SJCRH30 (cell line): ENCODE results near the gene GABRR3. TPM values are rescaled to one million over a fixed set of nuclear protein-coding genes. Genes with fewer than 3 reads are reported as not detected.

Source experiments
- DNase-seq, 2 experiments: peaks; one replicate each; pipeline ENCODE4 v3.0.0-alpha.2; 2015 to 2020
- H3K27ac ChIP-seq: fragments of 250-450 bp; sonication (Bioruptor Pico); 2 replicates; pipeline ENCODE4 v1.5.1; 2020; ENCODE audit warnings: mild to moderate bottlenecking, moderate library complexity
- H3K27me3 ChIP-seq: fragments of 250-450 bp; sonication (Bioruptor Pico); 2 replicates; pipeline ENCODE4 v1.5.1; 2020; ENCODE audit warnings: mild to moderate bottlenecking, moderate library complexity
- H3K36me3 ChIP-seq: fragments of 250-450 bp; sonication (Bioruptor Pico); 2 replicates; pipeline ENCODE4 v1.5.1; 2020; ENCODE audit warnings: mild to moderate bottlenecking, moderate library complexity
- H3K4me1 ChIP-seq: fragments of 250-450 bp; sonication (Bioruptor Pico); 2 replicates; pipeline ENCODE4 v1.5.1; 2020; ENCODE audit warnings: mild to moderate bottlenecking, moderate library complexity
- H3K4me3 ChIP-seq: fragments of 250-450 bp; sonication (Bioruptor Pico); 2 replicates; pipeline ENCODE4 v1.5.1; 2020; ENCODE audit warnings: mild to moderate bottlenecking, moderate library complexity
- H3K9me3 ChIP-seq: fragments of 250-450 bp; sonication (Bioruptor Pico); replicated peaks from 2 replicates; pipeline ENCODE4 v1.5.1; 2020; ENCODE audit warnings: mild to moderate bottlenecking, moderate library complexity
- total RNA-seq: library from RNA; depleted of rRNA; stranded (reverse); fragments of >200 nt; shearing (Covaris generic); gene quantifications from 2 replicates; pipeline ENCODE4 v1.2.3, GENCODE V29; 2014

The GABRR3 gene
- total RNA-seq, 1 experiment from 2014 or later, result not detected

- H3K36me3 ChIP-seq, result no peaks in the 10 kb centered on the region
- DNase-seq, result no peak
- H3K27ac ChIP-seq, result no peak overlapping the region
- H3K4me1 ChIP-seq, result no peaks in the 10 kb centered on the region
- H3K27me3 ChIP-seq, result no peaks in the 10 kb centered on the region
- H3K9me3 ChIP-seq, result no peaks in the 10 kb centered on the region
- no peak overlapping the region for H3K4me3 ChIP-seq
Observed at GRCh38 chr3:98010194-98010882, 24.8 kb downstream of the GABRR3 start.

GRCh38 chr3:98008855-98009254 lies 26.3 kb downstream of the GABRR3 start:
- H3K27me3 ChIP-seq, result no peaks in the 10 kb centered on the region
- H3K4me1 ChIP-seq, result no peaks in the 10 kb centered on the region
- no peak overlapping the region for H3K27ac ChIP-seq
- DNase-seq, result no peak
- no peak overlapping the region for H3K4me3 ChIP-seq
- H3K36me3 ChIP-seq, result no peaks in the 10 kb centered on the region
- no peaks in the 10 kb centered on the region for H3K9me3 ChIP-seq

- no peak overlapping the region for H3K4me3 ChIP-seq
- no peak overlapping the region for H3K27ac ChIP-seq
- DNase-seq, result no peak
- no peaks in the 10 kb centered on the region for H3K36me3 ChIP-seq
- no peaks in the 10 kb centered on the region for H3K4me1 ChIP-seq
- no peaks in the 10 kb centered on the region for H3K27me3 ChIP-seq
- no peaks in the 10 kb centered on the region for H3K9me3 ChIP-seq
Observed at GRCh38 chr3:98005438-98005837, 29.7 kb downstream of the GABRR3 start.

GRCh38 chr3:98004721-98005120 lies 30.4 kb downstream of the GABRR3 start:
- no peak overlapping the region for H3K4me3 ChIP-seq
- no peaks in the 10 kb centered on the region for H3K9me3 ChIP-seq
- H3K27me3 ChIP-seq, result no peaks in the 10 kb centered on the region
- H3K27ac ChIP-seq, result no peak overlapping the region
- no peaks in the 10 kb centered on the region for H3K36me3 ChIP-seq
- no peak for DNase-seq
- no peaks in the 10 kb centered on the region for H3K4me1 ChIP-seq

- Histone ChIP-seq H3K4me1 (no peaks in the 10 kb centered on the region), H3K27ac (no peak overlapping the region), H3K36me3 (no peaks in the 10 kb centered on the region), H3K9me3 (no peaks in the 10 kb centered on the region), H3K27me3 (no peaks in the 10 kb centered on the region), H3K4me3 (no peak overlapping the region)
- DNase-seq, result no peak
Observed at GRCh38 chr3:98003306-98003969, 31.7 kb downstream of the GABRR3 start.

- H3K27me3 ChIP-seq, result no peaks in the 10 kb centered on the region
- H3K36me3 ChIP-seq, result no peaks in the 10 kb centered on the region
- no peak overlapping the region for H3K27ac ChIP-seq
- no peaks in the 10 kb centered on the region for H3K4me1 ChIP-seq
- H3K9me3 ChIP-seq, result no peaks in the 10 kb centered on the region
- H3K4me3 ChIP-seq, result no peak overlapping the region
- no peak for DNase-seq
Observed at GRCh38 chr3:98002717-98003116, 32.4 kb downstream of the GABRR3 start.

GRCh38 chr3:97999994-98000393 lies 35.1 kb downstream of the GABRR3 start:
- DNase-seq, result no peak
- Histone ChIP-seq H3K4me1 (peaks cover 5% of the 10 kb centered on the region), H3K36me3 (no peaks in the 10 kb centered on the region), H3K27me3 (no peaks in the 10 kb centered on the region), H3K9me3 (no peaks in the 10 kb centered on the region), H3K4me3 (no peak overlapping the region), H3K27ac (no peak overlapping the region)

GRCh38 chr3:97999103-97999502 lies 36.0 kb downstream of the GABRR3 start:
- H3K27me3 ChIP-seq, result no peaks in the 10 kb centered on the region
- no peak overlapping the region for H3K27ac ChIP-seq

GRCh38 chr3:97996988-97997387 lies 38.1 kb downstream of the GABRR3 start:
- H3K4me1 ChIP-seq, result peaks cover 5% of the 10 kb centered on the region
- H3K36me3 ChIP-seq, result no peaks in the 10 kb centered on the region
- H3K27me3 ChIP-seq, result no peaks in the 10 kb centered on the region
- no peak overlapping the region for H3K4me3 ChIP-seq
- DNase-seq, result peak; percentile 34 to 56
- no peaks in the 10 kb centered on the region for H3K9me3 ChIP-seq
- no peak overlapping the region for H3K27ac ChIP-seq

More at GRCh38 chr3:97999103-97999502, 36.0 kb downstream of the GABRR3 start:
- Histone ChIP-seq H3K4me3 (no peak overlapping the region), H3K4me1 (peaks cover 5% of the 10 kb centered on the region), H3K9me3 (no peaks in the 10 kb centered on the region), H3K36me3 (no peaks in the 10 kb centered on the region)
- DNase-seq, result no peak

- Histone ChIP-seq H3K9me3 (no peaks in the 10 kb centered on the region), H3K4me1 (peaks cover 5% of the 10 kb centered on the region), H3K27me3 (no peaks in the 10 kb centered on the region), H3K4me3 (no peak overlapping the region), H3K27ac (no peak overlapping the region), H3K36me3 (no peaks in the 10 kb centered on the region)
- no peak for DNase-seq
Observed at GRCh38 chr3:97994328-97994945, 40.7 kb downstream of the GABRR3 start.

- Histone ChIP-seq H3K27ac (no peak overlapping the region), H3K27me3 (no peaks in the 10 kb centered on the region), H3K4me1 (peaks cover 5% of the 10 kb centered on the region), H3K4me3 (no peak overlapping the region), H3K36me3 (no peaks in the 10 kb centered on the region), H3K9me3 (no peaks in the 10 kb centered on the region)
- DNase-seq, result no peak
Observed at GRCh38 chr3:97993526-97993925, 41.6 kb downstream of the GABRR3 start.

- Histone ChIP-seq H3K27ac (no peak overlapping the region), H3K4me3 (no peak overlapping the region)
Observed at GRCh38 chr3:97992547-97993173, 42.5 kb downstream of the GABRR3 start.

GRCh38 chr3:97991293-97991682 lies 43.8 kb downstream of the GABRR3 start:
- no peak for DNase-seq
- no peak overlapping the region for H3K27ac ChIP-seq
- H3K4me1 ChIP-seq, result no peaks in the 10 kb centered on the region
- H3K9me3 ChIP-seq, result no peaks in the 10 kb centered on the region
- H3K4me3 ChIP-seq, result no peak overlapping the region
- no peaks in the 10 kb centered on the region for H3K36me3 ChIP-seq
- H3K27me3 ChIP-seq, result no peaks in the 10 kb centered on the region

More at GRCh38 chr3:97992547-97993173, 42.5 kb downstream of the GABRR3 start:
- peaks cover 5% of the 10 kb centered on the region for H3K4me1 ChIP-seq
- no peaks in the 10 kb centered on the region for H3K27me3 ChIP-seq
- no peak for DNase-seq
- no peaks in the 10 kb centered on the region for H3K36me3 ChIP-seq
- no peaks in the 10 kb centered on the region for H3K9me3 ChIP-seq

- DNase-seq, result no peak
- no peak overlapping the region for H3K4me3 ChIP-seq
- H3K9me3 ChIP-seq, result no peaks in the 10 kb centered on the region
- no peak overlapping the region for H3K27ac ChIP-seq
- no peaks in the 10 kb centered on the region for H3K36me3 ChIP-seq
- no peaks in the 10 kb centered on the region for H3K4me1 ChIP-seq
- no peaks in the 10 kb centered on the region for H3K27me3 ChIP-seq
Observed at GRCh38 chr3:97990624-97991292, 44.4 kb downstream of the GABRR3 start.
